ENCODE results near the gene LIN7C.

- TF ChIP-seq POLR2AphosphoS5 (IDR thresholded peaks at IDR 0.05) (no peak), POLR2A (IDR thresholded peaks at IDR 0.05) (no peak), CTCF (IDR thresholded peaks at IDR 0.05) (no peak)
Observed at GRCh38 chr11:27504205-27504604, 2.4 kb downstream of the LIN7C start.
